VCaP (cell line): ENCODE measurements around the gene ATP13A3.

ENCODE experiments used
- H3K27ac ChIP-seq: fragments of 450-650 bp; 2 replicates; pipeline ENCODE4 v1.5.1; 2017
- TF ChIP-seq, protein P1 (sequence below): fragments of 450-650 bp; conservative IDR thresholded peaks from 2 replicates; pipeline ENCODE4 v1.5.1; 2017; ENCODE audit warnings: mild to moderate bottlenecking, moderate library complexity

Gene ATP13A3

DNA sequence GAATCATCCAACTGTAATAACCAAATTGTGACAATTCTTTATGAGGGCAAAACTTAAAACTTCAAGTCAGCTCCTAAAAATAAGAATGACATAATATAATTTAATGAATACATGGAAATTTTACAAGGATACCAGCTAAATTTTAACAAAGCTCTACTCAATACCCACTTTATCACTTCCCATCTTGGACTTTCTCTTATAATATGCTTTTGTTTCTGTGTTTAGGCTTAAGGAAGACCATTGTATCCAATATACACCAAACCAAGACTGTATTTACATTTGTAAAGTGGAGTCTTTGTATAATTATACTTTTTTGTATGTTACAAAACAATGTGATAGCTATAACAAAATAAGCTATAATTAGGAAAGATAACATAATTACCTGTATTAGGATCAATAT is 16.8 kb downstream of the ATP13A3 start:
- TF ChIP-seq, protein P1, sequence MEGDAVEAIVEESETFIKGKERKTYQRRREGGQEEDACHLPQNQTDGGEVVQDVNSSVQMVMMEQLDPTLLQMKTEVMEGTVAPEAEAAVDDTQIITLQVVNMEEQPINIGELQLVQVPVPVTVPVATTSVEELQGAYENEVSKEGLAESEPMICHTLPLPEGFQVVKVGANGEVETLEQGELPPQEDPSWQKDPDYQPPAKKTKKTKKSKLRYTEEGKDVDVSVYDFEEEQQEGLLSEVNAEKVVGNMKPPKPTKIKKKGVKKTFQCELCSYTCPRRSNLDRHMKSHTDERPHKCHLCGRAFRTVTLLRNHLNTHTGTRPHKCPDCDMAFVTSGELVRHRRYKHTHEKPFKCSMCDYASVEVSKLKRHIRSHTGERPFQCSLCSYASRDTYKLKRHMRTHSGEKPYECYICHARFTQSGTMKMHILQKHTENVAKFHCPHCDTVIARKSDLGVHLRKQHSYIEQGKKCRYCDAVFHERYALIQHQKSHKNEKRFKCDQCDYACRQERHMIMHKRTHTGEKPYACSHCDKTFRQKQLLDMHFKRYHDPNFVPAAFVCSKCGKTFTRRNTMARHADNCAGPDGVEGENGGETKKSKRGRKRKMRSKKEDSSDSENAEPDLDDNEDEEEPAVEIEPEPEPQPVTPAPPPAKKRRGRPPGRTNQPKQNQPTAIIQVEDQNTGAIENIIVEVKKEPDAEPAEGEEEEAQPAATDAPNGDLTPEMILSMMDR = no peak
- H3K27ac ChIP-seq = peak overlapping the region; percentile 53

DNA sequence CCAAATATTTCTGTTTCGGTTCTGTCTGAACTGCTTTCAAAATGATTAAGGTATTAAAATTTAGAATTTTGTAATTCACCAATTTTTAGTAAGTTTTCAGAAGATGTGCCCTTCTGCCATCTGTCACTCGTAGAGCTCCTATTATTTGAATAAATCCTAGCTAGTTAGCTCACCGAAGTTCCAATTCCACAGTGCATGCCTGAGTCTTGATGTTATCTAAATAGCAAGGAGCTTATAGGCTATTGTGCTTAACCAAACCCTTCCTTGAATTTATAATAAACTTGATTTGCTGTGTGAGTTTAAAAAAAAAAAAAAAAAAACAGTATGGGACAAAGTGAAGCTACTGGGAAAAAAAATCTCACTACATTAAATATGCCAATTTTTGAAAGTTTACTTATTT is 18.7 kb downstream of the ATP13A3 start:
- H3K27ac ChIP-seq = no peak overlapping the region
- TF ChIP-seq, protein P1 = no peak

DNA sequence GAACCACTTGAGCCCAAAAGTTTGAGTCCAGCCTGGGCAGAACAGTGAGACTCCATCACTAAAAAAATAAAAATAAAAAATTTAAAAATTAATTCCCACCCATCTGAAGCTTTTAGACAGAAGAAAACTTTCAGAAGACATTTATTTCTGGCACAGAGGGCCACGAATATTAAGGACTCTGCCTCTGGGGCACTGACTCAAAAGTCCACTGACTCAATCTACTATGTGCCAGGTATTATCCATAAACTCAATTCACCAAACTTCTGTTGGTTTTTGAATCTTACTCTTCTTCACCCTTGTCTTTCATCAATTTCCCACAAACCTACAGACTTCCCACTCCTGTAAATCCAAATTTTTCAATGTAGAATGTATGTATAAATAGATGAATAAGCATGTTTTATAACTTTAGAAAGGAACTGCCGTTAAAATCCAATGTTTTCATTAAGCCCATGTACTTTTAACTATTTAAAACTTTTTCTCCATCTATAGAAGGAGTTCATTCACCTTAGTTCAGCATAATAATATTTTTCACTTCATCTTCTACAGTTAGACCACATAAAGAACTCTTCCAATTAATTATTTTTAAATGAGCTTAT is 19.9 kb downstream of the ATP13A3 start:
- H3K27ac ChIP-seq = no peak overlapping the region
- TF ChIP-seq, protein P1 = no peak

DNA sequence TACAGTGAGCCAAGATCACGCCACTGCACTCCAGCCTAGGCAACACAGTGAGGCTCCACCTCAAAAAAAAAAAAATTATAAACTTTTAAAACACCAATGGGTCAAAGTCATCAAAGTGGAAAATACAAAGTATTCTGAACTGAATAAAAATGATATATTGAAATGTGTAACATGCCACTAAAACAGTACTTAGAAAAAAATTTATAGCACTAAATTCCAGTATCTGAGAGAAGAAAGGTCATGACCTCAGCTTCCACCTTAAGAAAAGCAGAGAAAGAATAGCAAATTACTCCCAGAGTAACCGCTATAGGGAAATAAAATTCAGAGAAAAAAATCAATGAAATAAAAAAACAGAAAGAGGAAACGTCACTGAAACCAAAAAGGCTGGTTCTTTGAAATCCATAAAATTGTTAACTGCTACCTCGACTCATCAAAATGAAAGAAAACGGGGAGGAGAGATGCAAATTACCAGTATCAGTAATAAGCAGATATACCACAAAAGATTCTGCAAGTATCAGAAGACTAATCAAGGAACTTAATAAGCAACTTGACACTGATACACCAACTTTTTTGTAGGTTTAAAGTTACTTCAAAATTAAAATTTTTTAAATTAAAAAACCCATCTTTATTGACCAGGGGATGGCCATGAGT is 20.8 kb downstream of the ATP13A3 start:
- H3K27ac ChIP-seq = no peak overlapping the region
- TF ChIP-seq, protein P1 = no peak

DNA sequence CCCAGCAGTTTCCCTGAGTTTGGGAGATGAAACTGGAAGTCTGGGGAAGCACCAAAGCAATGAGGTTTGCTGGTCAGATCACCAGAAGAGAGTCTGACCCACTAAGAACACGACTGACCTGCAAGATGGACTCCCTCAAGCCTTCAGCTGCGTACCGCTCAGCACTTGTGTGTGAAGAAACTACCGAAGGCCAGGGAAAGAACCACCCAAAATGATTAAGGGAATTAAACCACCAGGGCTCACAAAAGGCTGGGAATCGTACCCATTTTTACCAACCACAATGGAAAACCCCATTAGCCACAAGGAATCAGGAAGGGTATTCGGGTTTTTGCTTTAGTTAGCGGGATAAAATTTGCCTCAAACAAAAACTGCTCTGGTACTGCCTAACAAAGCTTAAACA is 21.6 kb downstream of the ATP13A3 start:
- TF ChIP-seq, protein P1 = no peak
- H3K27ac ChIP-seq = no peak overlapping the region

DNA sequence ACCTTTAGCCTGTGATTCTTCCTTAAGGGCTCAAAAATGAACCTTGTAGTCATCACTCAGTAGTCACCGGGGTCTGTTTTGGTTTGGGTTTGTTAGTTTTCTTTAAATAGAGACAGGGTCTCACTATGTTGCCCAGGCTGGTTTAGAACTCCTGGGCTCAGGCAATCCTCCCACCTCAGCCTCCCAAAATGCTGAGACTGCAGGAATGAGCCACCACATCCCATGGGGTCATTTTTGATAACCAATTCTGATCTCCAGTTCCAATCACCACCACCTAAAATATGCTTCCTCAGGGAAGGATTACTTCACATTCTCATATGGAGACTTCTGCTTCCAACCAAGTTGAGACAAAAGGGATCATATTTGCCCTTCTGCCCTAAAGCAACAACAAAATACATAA is 22.1 kb downstream of the ATP13A3 start:
- H3K27ac ChIP-seq = no peak overlapping the region
- TF ChIP-seq, protein P1 = no peak

DNA sequence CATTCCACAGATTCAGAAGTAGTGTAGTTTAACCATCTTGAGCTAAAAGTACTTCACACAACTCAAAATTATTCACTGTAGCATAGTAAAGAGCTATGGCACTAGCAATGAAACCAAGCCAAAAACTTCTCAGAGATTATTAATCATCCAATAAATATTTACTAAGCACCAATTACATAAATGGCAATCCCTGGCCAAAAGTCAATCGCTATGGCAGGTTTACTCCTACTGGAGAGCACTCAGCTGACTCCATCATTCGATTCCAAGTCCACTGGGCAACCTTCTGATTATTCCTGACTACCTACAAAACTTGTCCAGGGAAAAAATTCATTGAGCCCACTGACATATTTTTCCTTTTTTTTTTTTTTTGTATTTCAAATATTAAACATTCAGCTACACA is 23.9 kb downstream of the ATP13A3 start:
- H3K27ac ChIP-seq = no peak overlapping the region
- TF ChIP-seq, protein P1 = no peak
